ENCODE measurements around the gene RPS6KA2. TPM values are rescaled to one million over a fixed set of nuclear protein-coding genes. Genes with fewer than 3 reads are reported as not detected.
"Not testable (repeated sequence)": the region's sequence is repeated elsewhere in the genome, so short reads cannot be mapped to it uniquely, and the experiment has no call there.

Gene RPS6KA2
- total and polyA plus RNA-seq, 2 experiments from 2014 or later = 45.1 to 49.0 TPM

DNA sequence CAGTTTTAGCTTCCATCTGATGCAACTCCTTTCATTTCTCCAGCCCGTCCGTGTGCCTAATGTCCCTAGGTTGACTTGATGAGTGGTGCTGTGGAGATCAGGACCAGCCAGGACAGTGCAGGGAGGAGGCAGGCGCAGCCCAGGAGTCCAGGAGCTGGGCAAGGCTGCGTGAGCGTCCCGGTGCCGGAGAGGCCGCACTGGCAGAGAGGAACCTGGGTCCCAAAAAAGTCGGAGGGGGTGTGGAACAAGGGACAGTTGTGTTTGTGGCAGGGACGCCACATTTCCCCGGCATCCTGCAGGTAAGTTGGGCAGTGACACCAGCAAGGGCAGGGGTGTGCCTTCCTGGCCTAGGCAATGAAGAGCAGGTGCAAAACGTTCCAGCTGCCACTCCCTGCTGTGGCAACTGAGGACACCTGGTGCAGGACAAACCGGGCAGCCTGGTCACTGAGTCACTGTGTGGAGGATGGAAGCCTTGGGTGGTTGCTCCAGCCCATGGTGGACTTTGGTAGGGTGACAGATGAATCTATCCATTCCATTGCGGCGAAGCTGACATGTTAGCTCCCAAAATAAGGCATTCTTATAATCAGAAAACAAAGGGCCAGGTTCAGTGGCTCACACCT, 93.7 kb downstream of the RPS6KA2 start:
- Histone ChIP-seq H3K79me2 (ENCODE audit: insufficient read depth) (no peaks in the 10 kb centered on the region), H2AFZ (no peak overlapping the region), H3K9me3 (ENCODE audit: low read depth) (no peaks in the 10 kb centered on the region), H3K4me3 (no peak overlapping the region), H3K4me2 (ENCODE audit: unreplicated experiment) (no peak overlapping the region), H3K9ac (no peak overlapping the region), H4K20me1 (ENCODE audit: insufficient read depth) (no peaks in the 10 kb centered on the region), H3K36me3 (ENCODE audit: low read depth) (peaks cover 25% of the 10 kb centered on the region; the same call in 1 of the 2 replicates), H3K27me3 (replicated peaks; ENCODE audit: insufficient read depth) (no peaks in the 10 kb centered on the region), H3K4me1 (ENCODE audit: insufficient read depth) (no peaks in the 10 kb centered on the region), H3K27ac (no peak overlapping the region), H3F3A (ENCODE audit: insufficient read depth) (no peaks in the 10 kb centered on the region), H3K9me2 (ENCODE audit: insufficient read depth) (no peaks in the 10 kb centered on the region)
- no peak for DNase-seq
- in situ Hi-C loops (cut with MboI) = no loop called here
- no peak for TF ChIP-seq EZH2phosphoT487 (IDR thresholded peaks at IDR 0.05; ENCODE audit: insufficient read depth, low read depth)
- no peak for TF ChIP-seq EZH2 (IDR thresholded peaks at IDR 0.05; ENCODE audit: insufficient read depth, poor library complexity, severe bottlenecking)
- WGBS, 2 experiments (ENCODE audit: low coverage in 1 of 2, low lambda C conversion rate in 2 of 2, missing lambda C conversion rate in 2 of 2) = 87 to 89% methylated on average over 15 of the region's 15 CpGs

DNA sequence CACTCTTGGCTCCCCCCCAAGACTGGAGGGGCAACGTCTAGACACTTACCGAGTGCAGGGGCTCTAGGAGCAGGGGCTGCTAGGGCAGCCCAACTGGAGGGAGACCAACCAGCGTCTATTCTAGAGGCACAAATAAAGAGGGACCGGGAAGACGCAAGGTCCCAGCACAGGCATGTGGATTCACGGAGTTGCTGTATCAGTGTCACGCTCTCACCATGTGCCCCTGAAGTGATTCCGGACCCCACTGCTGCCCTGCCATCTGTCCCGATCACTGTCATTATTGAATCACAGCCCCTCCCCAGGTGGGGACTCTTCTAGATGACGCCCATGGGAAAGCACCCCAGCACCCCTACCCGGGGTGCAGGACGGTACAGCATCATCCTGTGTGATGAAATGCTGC, 94.7 kb downstream of the RPS6KA2 start:
- no peak overlapping the region for H3K4me2 ChIP-seq (ENCODE audit: unreplicated experiment)
- H3K27me3 ChIP-seq (replicated peaks; ENCODE audit: insufficient read depth) = no peaks in the 10 kb centered on the region
- WGBS, 2 experiments (ENCODE audit: low coverage in 1 of 2, low lambda C conversion rate in 2 of 2, missing lambda C conversion rate in 2 of 2) = 87 to 92% methylated on average over 12 of the region's 12 CpGs
- peaks cover 18% of the 10 kb centered on the region; the same call in 1 of the 2 replicates for H3K36me3 ChIP-seq (ENCODE audit: low read depth)
- in situ Hi-C loops (cut with MboI) = no loop called here
- DNase-seq = no peak
- H3K4me3 ChIP-seq = no peak overlapping the region
- no peaks in the 10 kb centered on the region for H3K9me3 ChIP-seq (ENCODE audit: low read depth)
- H3K9ac ChIP-seq = no peak overlapping the region
- no peaks in the 10 kb centered on the region for H3K79me2 ChIP-seq (ENCODE audit: insufficient read depth)
- no peaks in the 10 kb centered on the region for H3K9me2 ChIP-seq (ENCODE audit: insufficient read depth)
- no peaks in the 10 kb centered on the region for H3K4me1 ChIP-seq (ENCODE audit: insufficient read depth)
- TF ChIP-seq EZH2phosphoT487 (IDR thresholded peaks at IDR 0.05; ENCODE audit: insufficient read depth, low read depth) = no peak
- no peak for TF ChIP-seq EZH2 (IDR thresholded peaks at IDR 0.05; ENCODE audit: insufficient read depth, poor library complexity, severe bottlenecking)
- no peaks in the 10 kb centered on the region for H4K20me1 ChIP-seq (ENCODE audit: insufficient read depth)
- H2AFZ ChIP-seq = no peak overlapping the region
- H3F3A ChIP-seq (ENCODE audit: insufficient read depth) = no peaks in the 10 kb centered on the region
- no peak overlapping the region for H3K27ac ChIP-seq

DNA sequence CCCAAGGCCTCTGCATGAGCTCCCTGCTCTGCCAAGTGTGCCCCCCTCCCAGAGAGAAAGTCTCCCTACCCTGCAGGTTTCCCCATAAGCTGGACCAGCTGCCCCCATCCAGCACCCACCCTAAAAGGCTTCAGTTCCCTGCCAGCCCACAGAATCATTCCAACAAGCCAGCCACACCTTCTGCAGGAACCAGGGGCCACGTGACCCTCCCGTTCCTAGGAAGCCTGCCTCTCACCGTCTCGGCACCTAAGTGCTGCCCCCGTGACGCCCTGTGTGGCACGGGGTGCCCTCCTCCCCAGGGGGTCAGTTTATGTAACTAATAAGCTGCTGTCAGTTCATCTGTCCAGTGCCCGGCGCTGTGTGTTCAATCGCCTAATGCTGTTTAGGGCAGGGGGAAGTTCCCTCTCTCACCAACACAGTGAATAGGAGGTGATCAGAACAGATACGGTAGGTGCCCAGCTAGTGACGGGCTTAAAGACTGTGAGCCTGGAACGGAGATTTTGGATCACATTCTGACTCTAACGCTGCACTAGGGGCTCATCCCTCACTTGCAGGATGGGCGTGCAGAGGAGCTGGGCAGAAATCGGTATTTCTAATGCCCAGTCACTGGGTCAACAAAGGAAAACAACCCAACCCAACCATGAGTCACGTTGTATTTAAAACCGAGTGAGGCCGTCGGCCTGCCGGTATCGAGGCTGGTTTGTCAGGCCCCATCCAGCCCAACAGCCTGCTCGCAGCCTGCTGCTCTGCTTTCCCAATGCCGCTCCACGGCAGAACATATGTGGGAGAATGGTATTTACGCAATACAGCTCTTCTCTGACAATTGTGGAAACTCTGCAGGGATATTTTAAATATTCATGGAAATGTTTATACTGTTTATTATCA, 96.6 kb downstream of the RPS6KA2 start:
- 91 to 95% methylated on average over 26 of the region's 26 CpGs for WGBS, 2 experiments (ENCODE audit: low coverage in 1 of 2, low lambda C conversion rate in 2 of 2, missing lambda C conversion rate in 2 of 2)
- DNase-seq = no peak
- no peak overlapping the region for H3K9ac ChIP-seq
- TF ChIP-seq EZH2phosphoT487 (IDR thresholded peaks at IDR 0.05; ENCODE audit: insufficient read depth, low read depth) = no peak
- TF ChIP-seq EZH2 (IDR thresholded peaks at IDR 0.05; ENCODE audit: insufficient read depth, poor library complexity, severe bottlenecking) = no peak
- no peak overlapping the region for H3K4me2 ChIP-seq (ENCODE audit: unreplicated experiment)
- no peaks in the 10 kb centered on the region for H3F3A ChIP-seq (ENCODE audit: insufficient read depth)
- H3K27me3 ChIP-seq (replicated peaks; ENCODE audit: insufficient read depth) = no peaks in the 10 kb centered on the region
- no peaks in the 10 kb centered on the region for H3K79me2 ChIP-seq (ENCODE audit: insufficient read depth)
- no peaks in the 10 kb centered on the region for H4K20me1 ChIP-seq (ENCODE audit: insufficient read depth)
- H3K4me3 ChIP-seq = no peak overlapping the region
- in situ Hi-C loops (cut with MboI) = no loop called here
- H3K27ac ChIP-seq = no peak overlapping the region
- H3K9me3 ChIP-seq (ENCODE audit: low read depth) = no peaks in the 10 kb centered on the region
- H3K36me3 ChIP-seq (ENCODE audit: low read depth) = peaks cover 14% of the 10 kb centered on the region; the same call in 1 of the 2 replicates
- H3K4me1 ChIP-seq (ENCODE audit: insufficient read depth) = no peaks in the 10 kb centered on the region
- no peak overlapping the region for H2AFZ ChIP-seq
- no peaks in the 10 kb centered on the region for H3K9me2 ChIP-seq (ENCODE audit: insufficient read depth)

DNA sequence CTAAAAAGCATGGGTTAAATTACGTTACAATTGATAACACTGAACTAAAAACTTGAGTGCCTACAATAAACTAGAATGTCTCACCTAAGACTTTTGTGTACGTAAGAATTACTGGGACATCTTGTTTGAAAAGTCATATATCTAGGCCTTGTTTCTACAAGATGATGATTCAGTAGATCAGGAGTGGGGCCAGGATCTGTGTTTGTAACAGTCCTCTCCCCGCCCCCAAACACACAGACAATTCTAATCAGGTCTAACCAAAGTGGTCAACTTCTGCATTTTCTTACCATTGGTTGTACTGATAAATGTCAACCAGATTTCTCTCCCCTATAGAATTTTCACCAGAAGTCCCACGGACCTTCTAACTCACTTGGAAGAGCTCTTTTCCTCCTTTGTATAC, 97.5 kb downstream of the RPS6KA2 start:
- TF ChIP-seq EZH2 (IDR thresholded peaks at IDR 0.05; ENCODE audit: insufficient read depth, poor library complexity, severe bottlenecking) = no peak
- no peak for TF ChIP-seq EZH2phosphoT487 (IDR thresholded peaks at IDR 0.05; ENCODE audit: insufficient read depth, low read depth)
- no peak overlapping the region for H2AFZ ChIP-seq
- no peaks in the 10 kb centered on the region for H3K79me2 ChIP-seq (ENCODE audit: insufficient read depth)
- H4K20me1 ChIP-seq (ENCODE audit: insufficient read depth) = no peaks in the 10 kb centered on the region
- H3K27ac ChIP-seq = no peak overlapping the region
- no peak overlapping the region for H3K4me3 ChIP-seq
- 80 to 83% methylated on average over 4 of the region's 4 CpGs for WGBS, 2 experiments (ENCODE audit: low coverage in 1 of 2, low lambda C conversion rate in 2 of 2, missing lambda C conversion rate in 2 of 2)
- no peak for DNase-seq
- H3K4me2 ChIP-seq (ENCODE audit: unreplicated experiment) = no peak overlapping the region
- no peaks in the 10 kb centered on the region for H3K9me3 ChIP-seq (ENCODE audit: low read depth)
- no peaks in the 10 kb centered on the region for H3K4me1 ChIP-seq (ENCODE audit: insufficient read depth)
- no peaks in the 10 kb centered on the region for H3K9me2 ChIP-seq (ENCODE audit: insufficient read depth)
- in situ Hi-C loops (cut with MboI) = no loop called here
- peaks cover 14% of the 10 kb centered on the region; the same call in 1 of the 2 replicates for H3K36me3 ChIP-seq (ENCODE audit: low read depth)
- no peak overlapping the region for H3K9ac ChIP-seq
- H3K27me3 ChIP-seq (replicated peaks; ENCODE audit: insufficient read depth) = no peaks in the 10 kb centered on the region
- no peaks in the 10 kb centered on the region for H3F3A ChIP-seq (ENCODE audit: insufficient read depth)

DNA sequence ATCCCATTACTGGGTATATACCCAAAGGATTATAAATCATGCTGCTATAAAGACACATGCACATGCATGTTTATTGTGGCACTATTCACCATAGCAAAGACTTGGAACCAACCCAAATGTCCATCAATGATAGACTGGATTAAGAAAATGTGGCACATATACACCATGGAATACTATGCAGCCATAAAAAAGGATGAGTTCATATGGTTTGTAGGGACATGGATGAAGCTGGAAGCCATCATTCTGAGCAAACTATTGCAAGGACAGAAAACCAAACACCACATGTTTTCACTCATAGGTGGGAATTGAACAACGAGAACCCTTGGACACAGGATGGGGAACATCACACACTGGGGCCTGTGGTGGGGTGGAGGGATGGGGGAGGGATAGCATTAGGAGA, 98.0 kb downstream of the RPS6KA2 start:
- H3K4me2 ChIP-seq (ENCODE audit: unreplicated experiment); H3K9ac ChIP-seq; H3K4me1 ChIP-seq (ENCODE audit: insufficient read depth); H3K27ac ChIP-seq; DNase-seq; H4K20me1 ChIP-seq (ENCODE audit: insufficient read depth); H3K9me2 ChIP-seq (ENCODE audit: insufficient read depth); in situ Hi-C loops (cut with MboI); H3K4me3 ChIP-seq; H3F3A ChIP-seq (ENCODE audit: insufficient read depth); H3K79me2 ChIP-seq (ENCODE audit: insufficient read depth); H2AFZ ChIP-seq; H3K9me3 ChIP-seq (ENCODE audit: low read depth); H3K27me3 ChIP-seq (replicated peaks; ENCODE audit: insufficient read depth): not testable (repeated sequence)
- 53 to 63% methylated on average over 1 of the region's 1 CpG for WGBS, 2 experiments (ENCODE audit: low coverage in 1 of 2, low lambda C conversion rate in 2 of 2, missing lambda C conversion rate in 2 of 2)
- H3K36me3 ChIP-seq (ENCODE audit: low read depth) = peaks cover 14% of the 10 kb centered on the region; the same call in 1 of the 2 replicates

Measured in GM23248 (cell line).